K562 (cell line): ENCODE results near the gene XRRA1. TPM values are rescaled to one million over a fixed set of nuclear protein-coding genes. Genes with fewer than 3 reads are reported as not detected.

Experiments used
- ATAC-seq: fragments of 200-7000 bp; cut with Tn5 transposase; 3 replicates; pipeline ENCODE4 v1.9.1; 2020; ENCODE audit warnings: moderate library complexity
- BruUV-seq: library from RNA; stranded (reverse); fragments of 400-500 nt; replicated peaks from 2 replicates; lab custom pipeline; 2021; lab: Mats Ljungman, UMichigan
- CTCF ChIA-PET: fragments of 300-600 bp; formaldehyde crosslinking; extraction: SDS; loops from one replicate; lab custom pipeline; 2021; ENCODE audit warnings: low intra/inter-chr PET ratio; lab: Yijun Ruan, JAX
- POLR2A ChIA-PET: fragments of 300-600, 350-650 bp; sonication (Branson Sonifier 250); formaldehyde crosslinking; extraction: SDS; loops from one replicate; lab custom pipeline; 2021; ENCODE audit warnings: antibody characterized with exemption, inconsistent platforms; lab: Yijun Ruan, JAX
- DNase-seq, 4 experiments: peaks; one replicate each; pipeline versions ENCODE4 v3.0.0 to v3.0.0-alpha.2; 2011 to 2018; ENCODE audit warnings: low spot score in 3 of 4, mixed read lengths in 3 of 4; ENCODE audit errors: extremely low read depth in 1 of 4
- FAIRE-seq: peaks from 2 replicates; lab custom pipeline; 2011; peaks lifted over from hg19 to GRCh38; lab: Jason Lieb, UNC
- H2AFZ ChIP-seq: 2 replicates; pipeline ENCODE4 v1.6.0; 2011; ENCODE audit warnings: low read depth, low read length, control low read depth, inconsistent platforms
- H3K27ac ChIP-seq: fragments of 200-600 bp; 3 replicates; pipeline ENCODE4 v1.8.0; 2011; ENCODE audit warnings: low read depth, mild to moderate bottlenecking, control low read depth, inconsistent platforms, low read length, moderate library complexity, mixed read lengths; ENCODE audit errors: extremely low read depth
- H3K27me3 ChIP-seq, 2 experiments: fragments of 300-600 bp in 1 of 2; 2 replicates in 1 of 2; 3 replicates in 1 of 2; pipeline versions ENCODE4 v1.6.0 to v1.8.0; 2011; ENCODE audit warnings: inconsistent platforms in 2 of 2, low read length in 2 of 2, mild to moderate bottlenecking in 1 of 2, mixed read lengths in 1 of 2, moderate library complexity in 1 of 2; ENCODE audit not compliant: control insufficient read depth in 2 of 2, insufficient read depth in 2 of 2
- H3K36me3 ChIP-seq: fragments of 300-600 bp; 3 replicates; pipeline ENCODE4 v1.8.0; 2011; ENCODE audit warnings: mild to moderate bottlenecking, low read length, inconsistent platforms; ENCODE audit not compliant: control insufficient read depth, insufficient read depth
- H3K4me1 ChIP-seq, 2 experiments: fragments of 200-600 bp in 1 of 2; replicated peaks in 1 of 2; 2 replicates in 1 of 2; 3 replicates in 1 of 2; pipeline versions ENCODE4 v1.5.1 to v1.8.0; 2011; ENCODE audit warnings: inconsistent platforms in 2 of 2, low read length in 2 of 2, mild to moderate bottlenecking in 1 of 2, mixed read lengths in 1 of 2, moderate library complexity in 1 of 2; ENCODE audit not compliant: control insufficient read depth in 2 of 2, insufficient read depth in 2 of 2
- H3K4me2 ChIP-seq: 2 replicates; pipeline ENCODE4 v1.6.1; 2011; ENCODE audit warnings: low read length, control low read depth, inconsistent platforms, mixed read lengths; ENCODE audit not compliant: insufficient read depth
- H3K4me3 ChIP-seq: fragments of 200-600 bp; sonication (generic), shearing (Covaris generic); 2 replicates; pipeline ENCODE4 v1.5.1; 2016; ENCODE audit warnings: control low read depth, inconsistent platforms
- H3K79me2 ChIP-seq: fragments of 200-600 bp; 3 replicates; pipeline ENCODE4 v1.8.0; 2011; ENCODE audit warnings: low read length, inconsistent platforms; ENCODE audit not compliant: control insufficient read depth, insufficient read depth
- H3K9ac ChIP-seq, 2 experiments: 2 replicates each; pipeline versions ENCODE4 v1.6.0 to v1.6.1; 2011; ENCODE audit warnings: low read depth in 2 of 2, low read length in 2 of 2, control low read depth in 1 of 2, inconsistent platforms in 1 of 2, mild to moderate bottlenecking in 1 of 2, mixed read lengths in 1 of 2; ENCODE audit not compliant: insufficient read depth in 1 of 2
- H3K9me1 ChIP-seq: one replicate; pipeline ENCODE4 v1.6.0; 2011; ENCODE audit warnings: inconsistent platforms, mild to moderate bottlenecking, low read length, moderate library complexity; ENCODE audit not compliant: control insufficient read depth, insufficient read depth
- H3K9me3 ChIP-seq: replicated peaks from 2 replicates; pipeline ENCODE4 v1.5.1; 2011; ENCODE audit warnings: low read depth, low read length, inconsistent platforms; ENCODE audit not compliant: control insufficient read depth, insufficient read depth
- H4K20me1 ChIP-seq: replicated peaks from 2 replicates; pipeline ENCODE4 v1.6.1; 2011; ENCODE audit warnings: low read length, inconsistent platforms, mixed read lengths; ENCODE audit not compliant: control insufficient read depth, insufficient read depth
- RCOR1 ChIP-seq, 2 experiments: IDR thresholded peaks; 2 replicates each; pipeline ENCODE4 v1.6.1; 2012; ENCODE audit warnings: low read depth in 2 of 2, low read length in 2 of 2, borderline replicate concordance in 1 of 2, improper control_type of control experiment in 1 of 2
- ZBTB40 ChIP-seq, 2 experiments: fragments of 450-650 bp in 1 of 2; sonication (generic) in 1 of 2; formaldehyde crosslinking in 1 of 2; IDR thresholded peaks; 2 replicates each; pipeline versions ENCODE4 v1.7.1 to v1.9.0; 2016 to 2022; ENCODE audit warnings: inconsistent platforms in 1 of 2, mild to moderate bottlenecking in 1 of 2, missing genetic modification reagents in 1 of 2
- in situ Hi-C: fragments of 300-500 bp; cut with MboI; formaldehyde crosslinking; loops from 4 replicates; pipeline ENCODE4 v1.15.0; 2018; ENCODE audit warnings: inconsistent platforms, mixed read lengths
- intact Hi-C: fragments of 100-400 bp; cut with micrococcal nuclease; formaldehyde crosslinking; loops from 2 replicates; pipeline ENCODE4 v1.14.2; 2022
- polyA plus RNA-seq, 8 experiments: library from polyadenylated mRNA; depleted of rRNA in 4 of 8; stranded (reverse) in 5 of 8; unstranded in 3 of 8; fragments of >200 nt; fragmentation: Nextera tagmentation in 2 of 8; fragmentation: Illumina TruSeq in 1 of 8; extraction: Ambion mirVana in 2 of 8; extraction: Trizol in 1 of 8; gene quantifications; 2 replicates each; pipeline versions ENCODE4 v1.2.1 to v1.2.3, GENCODE V29; 2011 to 2014; ENCODE audit warnings: inconsistent platforms in 1 of 8, missing spikeins in 1 of 8
- total RNA-seq, 7 experiments: library from RNA; depleted of rRNA in 6 of 7; stranded (reverse); fragments of >200 nt in 6 of 7; fragmentation: Illumina TruSeq in 2 of 7; extraction: Trizol in 2 of 7; gene quantifications; 2 replicates each; pipeline versions ENCODE4 v1.2.1 to v1.2.3, GENCODE V29; 2011 to 2021; ENCODE audit warnings: low replicate concordance in 1 of 7

The XRRA1 gene
- total and polyA plus RNA-seq, 9 of the 15 experiments (the other 6 are each of a cell fraction or from before 2014, with no cell fraction given) = 5.0 to 22.5 (median 16.0) TPM

DNA sequence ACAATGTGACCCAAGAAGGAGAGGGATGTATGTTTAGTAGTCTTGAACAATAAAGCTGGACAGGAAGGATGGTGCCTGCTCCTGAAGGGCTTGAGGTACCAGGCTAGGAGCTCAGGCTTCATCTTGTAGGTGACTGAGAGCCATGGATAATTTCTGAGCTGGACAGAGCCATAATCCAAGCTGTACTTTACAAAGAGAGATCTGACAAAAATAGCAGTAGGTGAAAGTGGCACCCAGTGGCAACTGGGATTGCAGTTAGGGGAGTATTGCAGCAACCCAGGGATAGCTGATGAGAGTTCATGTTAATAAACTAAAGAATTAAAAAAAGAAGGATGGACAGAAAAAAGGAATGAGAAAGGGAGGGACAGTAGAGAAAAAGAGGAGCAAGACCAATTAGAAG, 7.4 kb downstream of the XRRA1 start:
- TF ChIP-seq RCOR1 (IDR thresholded peaks at IDR 0.05; ENCODE audit: borderline replicate concordance in 1 of 2, low read depth in 2 of 2, low read length in 2 of 2) (no peak), ZBTB40 (IDR thresholded peaks at IDR 0.05) (peak; percentile 36; the same call in 1 of the 2 replicates), ZBTB40 (CRISPR knock-in tag; IDR thresholded peaks at IDR 0.05) (no peak)
- Histone ChIP-seq H3K4me1 (peaks cover 0 to 16% of the 10 kb centered on the region in 2 experiments; a peak in 3 of 5 replicates), H3K9ac (no peak overlapping the region), H3K79me2 (peaks cover 4% of the 10 kb centered on the region; the same call in 1 of the 3 replicates), H4K20me1 (no peaks in the 10 kb centered on the region), H3K27me3 (no peaks in the 10 kb centered on the region), H3K4me3 (no peak overlapping the region), H3K4me2 (no peak overlapping the region), H3K36me3 (peaks cover 62% of the 10 kb centered on the region), H3K27ac (no peak overlapping the region), H3K9me1 (no peaks in the 10 kb centered on the region), H2AFZ (no peak overlapping the region), H3K9me3 (no peaks in the 10 kb centered on the region)
- BruUV-seq = no TSS peak
- in situ Hi-C loops = no loop called here
- FAIRE-seq = no peak
- ChIA-PET CTCF (interaction anchor here (1.5 kb wide), 1 partner anchor 307 kb away, joined by 7 read pairs; no protein-coding TSS in a partner anchor), POLR2A (interaction anchor here (0.5 to 0.8 kb wide), 3 partner anchors 8 to 263 kb away, joined by 3 to 4 read pairs (median 3); no protein-coding TSS in a partner anchor)
- DNase-seq = no peak
- ATAC-seq = no peak
- intact Hi-C loops = no loop called here
